ENCODE measurements around the gene OR52E1.

DNA sequence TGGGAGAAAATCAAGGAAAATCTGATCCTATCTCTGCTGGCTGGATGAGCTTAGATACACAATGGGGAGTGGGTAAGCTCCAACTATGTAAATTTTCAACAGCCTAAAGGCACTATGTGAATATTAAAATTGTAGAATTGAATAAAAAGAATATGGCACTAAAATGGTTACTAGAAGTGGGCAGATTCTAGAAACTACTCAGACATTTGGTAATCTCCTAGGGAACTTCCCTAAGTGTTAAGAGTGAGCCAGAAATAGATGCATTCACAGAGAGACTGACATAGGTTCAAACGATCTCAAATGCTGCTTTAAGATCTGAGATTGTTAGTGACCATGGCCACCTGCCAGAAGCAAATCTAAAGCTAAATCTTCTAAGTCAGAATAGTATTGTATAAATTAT, 4.3 kb upstream of the OR52E1 start:
- TF ChIP-seq POLR2A (IDR thresholded peaks at IDR 0.05): no peak
- TF ChIP-seq, protein P1, sequence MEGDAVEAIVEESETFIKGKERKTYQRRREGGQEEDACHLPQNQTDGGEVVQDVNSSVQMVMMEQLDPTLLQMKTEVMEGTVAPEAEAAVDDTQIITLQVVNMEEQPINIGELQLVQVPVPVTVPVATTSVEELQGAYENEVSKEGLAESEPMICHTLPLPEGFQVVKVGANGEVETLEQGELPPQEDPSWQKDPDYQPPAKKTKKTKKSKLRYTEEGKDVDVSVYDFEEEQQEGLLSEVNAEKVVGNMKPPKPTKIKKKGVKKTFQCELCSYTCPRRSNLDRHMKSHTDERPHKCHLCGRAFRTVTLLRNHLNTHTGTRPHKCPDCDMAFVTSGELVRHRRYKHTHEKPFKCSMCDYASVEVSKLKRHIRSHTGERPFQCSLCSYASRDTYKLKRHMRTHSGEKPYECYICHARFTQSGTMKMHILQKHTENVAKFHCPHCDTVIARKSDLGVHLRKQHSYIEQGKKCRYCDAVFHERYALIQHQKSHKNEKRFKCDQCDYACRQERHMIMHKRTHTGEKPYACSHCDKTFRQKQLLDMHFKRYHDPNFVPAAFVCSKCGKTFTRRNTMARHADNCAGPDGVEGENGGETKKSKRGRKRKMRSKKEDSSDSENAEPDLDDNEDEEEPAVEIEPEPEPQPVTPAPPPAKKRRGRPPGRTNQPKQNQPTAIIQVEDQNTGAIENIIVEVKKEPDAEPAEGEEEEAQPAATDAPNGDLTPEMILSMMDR (IDR thresholded peaks at IDR 0.05): no peak

Data from prostate gland (tissue), 2 donors.